OCI-LY1 (cell line): Measurements from ENCODE around the gene OSER1.

ENCODE experiments used
- H2AFZ ChIP-seq: fragments of 200-600 bp; sonication (generic), shearing (Covaris generic); 2 replicates; pipeline ENCODE4 v1.6.0; 2014; ENCODE audit warnings: antibody characterized with exemption, mild to moderate bottlenecking, low read length
- H3F3A ChIP-seq: fragments of 200-600 bp; sonication (generic), shearing (Covaris generic); 2 replicates; pipeline ENCODE4 v1.6.0; 2014; ENCODE audit warnings: mild to moderate bottlenecking, antibody characterized with exemption, low read length, moderate library complexity; ENCODE audit not compliant: insufficient read depth
- H3K27ac ChIP-seq: fragments of 200-600 bp; sonication (generic); 2 replicates; pipeline ENCODE4 v1.5.1; 2014; ENCODE audit warnings: low read length, mixed run types, mild to moderate bottlenecking, low read depth; ENCODE audit not compliant: poor library complexity, severe bottlenecking
- H3K27me3 ChIP-seq: fragments of 200-600 bp; sonication (generic); 2 replicates; pipeline ENCODE4 v1.6.0; 2014; ENCODE audit warnings: antibody characterized with exemption, mild to moderate bottlenecking, low read length, moderate library complexity; ENCODE audit not compliant: insufficient read depth
- H3K36me3 ChIP-seq: fragments of 200-600 bp; sonication (generic); 2 replicates; pipeline ENCODE4 v1.6.1; 2014; ENCODE audit warnings: mild to moderate bottlenecking, antibody characterized with exemption, low read length, moderate library complexity, mixed read lengths; ENCODE audit not compliant: insufficient read depth
- H3K4me1 ChIP-seq: fragments of 200-600 bp; sonication (generic); 2 replicates; pipeline ENCODE4 v1.5.1; 2014; ENCODE audit warnings: mild to moderate bottlenecking, low read length, moderate library complexity; ENCODE audit not compliant: insufficient read depth, severe bottlenecking
- H3K4me2 ChIP-seq: fragments of 200-600 bp; sonication (generic), shearing (Covaris generic); 2 replicates; pipeline ENCODE4 v1.6.1; 2014; ENCODE audit warnings: low read length
- H3K4me3 ChIP-seq: fragments of 200-600 bp; sonication (generic); 2 replicates; pipeline ENCODE4 v1.5.1; 2014; ENCODE audit warnings: low read length, low read depth, mild to moderate bottlenecking, mixed read lengths; ENCODE audit not compliant: poor library complexity, severe bottlenecking
- H3K79me2 ChIP-seq: fragments of 200-600 bp; shearing (Covaris generic); 2 replicates; pipeline ENCODE4 v1.6.1; 2016; ENCODE audit warnings: mixed run types, low read length, mixed read lengths; ENCODE audit not compliant: insufficient read depth
- H3K9ac ChIP-seq: fragments of 200-600 bp; sonication (generic), shearing (Covaris generic); 2 replicates; pipeline ENCODE4 v1.6.1; 2014; ENCODE audit warnings: mild to moderate bottlenecking, low read length, mixed read lengths
- H3K9me2 ChIP-seq: fragments of 200-600 bp; sonication (generic), shearing (Covaris generic); 2 replicates; pipeline ENCODE4 v1.6.1; 2014; ENCODE audit warnings: low read depth, mild to moderate bottlenecking, low read length, mixed read lengths
- H3K9me3 ChIP-seq: fragments of 200-600 bp; shearing (Covaris generic); 2 replicates; pipeline ENCODE4 v1.6.1; 2014; ENCODE audit warnings: low read length, mixed read lengths
- H4K20me1 ChIP-seq: fragments of 200-600 bp; sonication (generic), shearing (Covaris generic); 2 replicates; pipeline ENCODE4 v1.6.0; 2016; ENCODE audit warnings: mild to moderate bottlenecking, low read length; ENCODE audit not compliant: insufficient read depth
- EZH2 ChIP-seq: fragments of 200-600 bp; sonication (generic), shearing (Covaris generic); IDR thresholded peaks from 2 replicates; pipeline ENCODE4 v1.8.0; 2017; ENCODE audit warnings: borderline replicate concordance, mixed run types, mild to moderate bottlenecking, antibody characterized with exemption, low read length, moderate library complexity, mixed read lengths
- TF ChIP-seq, protein P1 (sequence below): fragments of 200-600 bp; sonication (generic), shearing (Covaris generic); IDR thresholded peaks from 2 replicates; pipeline ENCODE4 v1.5.1; 2017; ENCODE audit warnings: mild to moderate bottlenecking, antibody characterized with exemption, low read length, moderate library complexity, mixed read lengths

The OSER1 gene

DNA sequence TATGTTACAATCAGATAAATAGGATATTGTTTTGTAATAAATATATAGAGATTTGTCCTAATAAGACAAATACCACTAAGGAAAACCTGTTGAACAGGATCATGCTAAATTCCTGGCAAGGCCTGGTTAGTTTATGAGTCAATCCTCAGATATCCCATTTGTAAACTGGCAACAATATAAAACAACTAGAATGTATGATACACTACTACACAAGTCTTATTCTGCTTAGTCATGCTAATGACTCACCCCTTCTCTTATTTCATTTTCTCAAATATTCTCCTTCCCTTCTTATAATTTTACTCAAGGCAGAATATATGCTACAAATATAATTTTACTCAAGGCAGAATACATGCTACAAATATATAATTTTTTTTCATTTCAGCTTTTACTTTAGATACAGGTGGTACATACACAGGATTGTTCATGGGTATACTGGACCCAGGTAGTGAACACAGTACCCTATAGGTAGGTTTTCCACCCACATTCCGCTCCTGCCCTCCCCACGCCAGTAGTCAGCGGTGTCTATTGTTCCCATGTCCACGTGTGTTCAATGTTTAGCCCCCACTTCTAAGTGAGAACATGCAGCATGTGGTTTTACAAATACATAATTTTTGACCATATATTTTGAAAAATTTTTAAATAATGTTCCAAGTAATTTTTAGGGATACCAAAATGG is 6.3 kb downstream of the OSER1 start:
- H3K4me2 ChIP-seq, result no peak overlapping the region
- 0 out of 2 replicates have a peak, but pooled peaks cover 5% of the 10 kb centered on the region for H4K20me1 ChIP-seq
- no peaks in the 10 kb centered on the region for H3F3A ChIP-seq
- TF ChIP-seq EZH2, result no peak
- TF ChIP-seq, protein P1, sequence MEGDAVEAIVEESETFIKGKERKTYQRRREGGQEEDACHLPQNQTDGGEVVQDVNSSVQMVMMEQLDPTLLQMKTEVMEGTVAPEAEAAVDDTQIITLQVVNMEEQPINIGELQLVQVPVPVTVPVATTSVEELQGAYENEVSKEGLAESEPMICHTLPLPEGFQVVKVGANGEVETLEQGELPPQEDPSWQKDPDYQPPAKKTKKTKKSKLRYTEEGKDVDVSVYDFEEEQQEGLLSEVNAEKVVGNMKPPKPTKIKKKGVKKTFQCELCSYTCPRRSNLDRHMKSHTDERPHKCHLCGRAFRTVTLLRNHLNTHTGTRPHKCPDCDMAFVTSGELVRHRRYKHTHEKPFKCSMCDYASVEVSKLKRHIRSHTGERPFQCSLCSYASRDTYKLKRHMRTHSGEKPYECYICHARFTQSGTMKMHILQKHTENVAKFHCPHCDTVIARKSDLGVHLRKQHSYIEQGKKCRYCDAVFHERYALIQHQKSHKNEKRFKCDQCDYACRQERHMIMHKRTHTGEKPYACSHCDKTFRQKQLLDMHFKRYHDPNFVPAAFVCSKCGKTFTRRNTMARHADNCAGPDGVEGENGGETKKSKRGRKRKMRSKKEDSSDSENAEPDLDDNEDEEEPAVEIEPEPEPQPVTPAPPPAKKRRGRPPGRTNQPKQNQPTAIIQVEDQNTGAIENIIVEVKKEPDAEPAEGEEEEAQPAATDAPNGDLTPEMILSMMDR, result no peak
- H3K27ac ChIP-seq, result no peak overlapping the region
- no peak overlapping the region for H3K4me3 ChIP-seq
- no peak overlapping the region for H2AFZ ChIP-seq
- H3K4me1 ChIP-seq, result peaks cover 22% of the 10 kb centered on the region
- H3K9me3 ChIP-seq, result no peaks in the 10 kb centered on the region
- no peaks in the 10 kb centered on the region for H3K27me3 ChIP-seq
- H3K9me2 ChIP-seq, result no peaks in the 10 kb centered on the region
- peaks cover 23% of the 10 kb centered on the region for H3K79me2 ChIP-seq
- peaks cover 60% of the 10 kb centered on the region for H3K36me3 ChIP-seq
- H3K9ac ChIP-seq, result no peak overlapping the region

DNA sequence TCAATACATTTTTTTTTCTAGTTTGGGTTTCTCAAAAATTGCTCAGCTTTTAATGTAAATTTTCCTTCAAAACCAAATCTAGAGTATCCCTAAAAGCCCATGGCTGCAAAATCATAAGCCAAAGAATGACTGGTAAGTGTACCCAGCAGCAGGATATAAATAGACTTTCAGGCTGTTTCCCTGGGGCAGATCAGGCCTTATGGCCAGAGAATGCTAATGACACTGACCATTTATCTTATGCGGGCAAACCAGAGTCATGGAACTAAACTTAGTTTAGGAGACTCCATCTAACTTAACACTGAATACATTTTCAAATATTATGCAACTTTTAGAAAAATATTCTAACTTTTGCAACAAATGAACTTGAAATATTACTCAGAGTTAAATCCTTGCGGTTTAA is 7.4 kb downstream of the OSER1 start:
- Histone ChIP-seq H3K9me3 (no peaks in the 10 kb centered on the region), H3K79me2 (peaks cover 12% of the 10 kb centered on the region), H3K36me3 (peaks cover 68% of the 10 kb centered on the region), H3K9ac (no peak overlapping the region), H3K4me1 (peaks cover 10% of the 10 kb centered on the region), H3K27me3 (no peaks in the 10 kb centered on the region), H3K4me3 (no peak overlapping the region), H3K9me2 (no peaks in the 10 kb centered on the region), H2AFZ (no peak overlapping the region), H4K20me1 (0 out of 2 replicates have a peak, but pooled peaks cover 5% of the 10 kb centered on the region), H3F3A (no peaks in the 10 kb centered on the region), H3K27ac (no peak overlapping the region), H3K4me2 (no peak overlapping the region)
- TF ChIP-seq EZH2, result no peak
- TF ChIP-seq, protein P1, result no peak

DNA sequence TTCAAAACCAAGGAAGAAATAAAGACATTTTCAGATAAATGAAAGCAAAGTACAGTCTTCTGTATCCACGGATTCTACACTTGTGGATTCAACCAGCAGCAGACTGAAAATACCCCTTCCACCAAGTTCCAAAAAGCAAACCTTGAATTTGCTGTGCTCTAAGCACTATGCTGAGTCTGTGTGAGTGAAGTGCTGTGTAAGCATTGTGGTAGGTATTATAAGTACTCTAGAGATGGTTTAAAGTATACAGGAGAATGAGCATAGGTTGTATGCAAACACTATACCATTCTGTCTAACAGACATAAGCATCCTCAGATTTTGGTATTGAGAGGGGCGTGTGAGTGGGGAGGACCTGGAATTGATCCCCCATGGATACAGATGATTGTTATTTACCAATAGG is 9.6 kb downstream of the OSER1 start:
- no peaks in the 10 kb centered on the region for H3K79me2 ChIP-seq
- H3K27me3 ChIP-seq, result no peaks in the 10 kb centered on the region
- no peak overlapping the region for H3K9ac ChIP-seq
- H3F3A ChIP-seq, result no peaks in the 10 kb centered on the region
- no peaks in the 10 kb centered on the region for H3K9me2 ChIP-seq
- H3K9me3 ChIP-seq, result no peaks in the 10 kb centered on the region
- H3K4me2 ChIP-seq, result no peak overlapping the region
- no peak overlapping the region for H2AFZ ChIP-seq
- no peak overlapping the region for H3K27ac ChIP-seq
- peaks cover 83% of the 10 kb centered on the region for H3K36me3 ChIP-seq
- H3K4me3 ChIP-seq, result no peak overlapping the region
- TF ChIP-seq, protein P1, result no peak
- no peak for TF ChIP-seq EZH2
- H3K4me1 ChIP-seq, result no peaks in the 10 kb centered on the region
- 0 out of 2 replicates have a peak, but pooled peaks cover 2% of the 10 kb centered on the region for H4K20me1 ChIP-seq
